GM23338 (cell line): ENCODE results near the gene GATAD2A. TPM values are rescaled to one million over a fixed set of nuclear protein-coding genes. Genes with fewer than 3 reads are reported as not detected.

Experiments
- ATAC-seq: fragments of 200-7000 bp; cut with Tn5 transposase; 3 replicates; pipeline ENCODE4 v1.9.1; 2020
- DNase-seq: peaks from one replicate; pipeline ENCODE4 v3.0.0-alpha.2; 2015; ENCODE audit warnings: low spot score
- H2AFZ ChIP-seq: fragments of 200-600 bp; sonication (generic); 2 replicates; pipeline ENCODE4 v1.8.0; 2016; ENCODE audit warnings: antibody characterized with exemption, mild to moderate bottlenecking, moderate library complexity
- H3F3A ChIP-seq: fragments of 200-600 bp; sonication (generic); replicated peaks from 2 replicates; pipeline ENCODE4 v1.8.0; 2017; ENCODE audit warnings: antibody characterized with exemption, mixed run types, low read depth
- H3K27ac ChIP-seq: fragments of 200-600 bp; sonication (generic); 2 replicates; pipeline ENCODE4 v1.6.1; 2016; ENCODE audit warnings: low read depth
- H3K27me3 ChIP-seq: fragments of 200-600 bp; sonication (generic); 2 replicates; pipeline ENCODE4 v1.8.0; 2016; ENCODE audit warnings: mild to moderate bottlenecking, mixed run types, moderate library complexity; ENCODE audit not compliant: insufficient read depth
- H3K36me3 ChIP-seq: fragments of 200-600 bp; sonication (generic); 2 replicates; pipeline ENCODE4 v1.8.0; 2016; ENCODE audit warnings: mild to moderate bottlenecking; ENCODE audit not compliant: insufficient read depth
- H3K4me1 ChIP-seq: fragments of 200-600 bp; sonication (generic); 2 replicates; pipeline ENCODE4 v1.8.0; 2016; ENCODE audit warnings: mild to moderate bottlenecking, moderate library complexity; ENCODE audit not compliant: insufficient read depth
- H3K4me2 ChIP-seq: fragments of 200-600 bp; sonication (generic); 2 replicates; pipeline ENCODE4 v1.7.1; 2017; ENCODE audit warnings: mixed run types
- H3K4me3 ChIP-seq: fragments of 200-600 bp; sonication (generic); 2 replicates; pipeline ENCODE4 v1.6.1; 2016; ENCODE audit warnings: mixed run types
- H3K79me2 ChIP-seq: fragments of 200-600 bp; sonication (generic); replicated peaks from 2 replicates; pipeline ENCODE4 v1.8.0; 2017; ENCODE audit warnings: mild to moderate bottlenecking; ENCODE audit not compliant: insufficient read depth
- H3K9me2 ChIP-seq: fragments of 200-600 bp; sonication (generic); 2 replicates; pipeline ENCODE4 v1.8.0; 2017; ENCODE audit not compliant: insufficient read depth
- H4K20me1 ChIP-seq: fragments of 200-600 bp; sonication (generic); replicated peaks from 2 replicates; pipeline ENCODE4 v1.8.0; 2017; ENCODE audit warnings: mild to moderate bottlenecking; ENCODE audit not compliant: insufficient read depth
- H3K27ac Mint-ChIP-seq: 2 replicates; pipeline ENCODE4 v1.8.0; 2020; ENCODE audit warnings: inconsistent platforms, mild to moderate bottlenecking, moderate library complexity, mixed read lengths
- H3K27me3 Mint-ChIP-seq: 3 replicates; pipeline ENCODE4 v1.8.0; 2022; ENCODE audit warnings: low read depth, mild to moderate bottlenecking, moderate library complexity, mixed read lengths, inconsistent platforms; ENCODE audit not compliant: insufficient read depth, poor library complexity
- H3K36me3 Mint-ChIP-seq: 3 replicates; pipeline ENCODE4 v1.8.0; 2021; ENCODE audit warnings: low read depth, mild to moderate bottlenecking, inconsistent platforms, moderate library complexity, mixed read lengths
- H3K4me1 Mint-ChIP-seq: 3 replicates; pipeline ENCODE4 v1.8.0; 2020; ENCODE audit warnings: mild to moderate bottlenecking, inconsistent platforms, mixed read lengths
- H3K4me3 Mint-ChIP-seq: 3 replicates; pipeline ENCODE4 v1.8.0; 2021; ENCODE audit warnings: moderate library complexity, mild to moderate bottlenecking, inconsistent platforms, mixed read lengths
- H3K9me3 Mint-ChIP-seq: 3 replicates; pipeline ENCODE4 v1.8.0; 2020; ENCODE audit warnings: moderate library complexity, mild to moderate bottlenecking, inconsistent platforms, mixed read lengths
- CREB1 ChIP-seq: fragments of 250-450 bp; sonication (Bioruptor Pico); IDR thresholded peaks from 2 replicates; pipeline ENCODE4 v1.5.0; 2020; ENCODE audit warnings: low read depth, mild to moderate bottlenecking, moderate library complexity
- EZH2 ChIP-seq: fragments of 200-600 bp; sonication (generic); IDR thresholded peaks from one replicate; pipeline ENCODE4 v1.8.0; 2017; ENCODE audit warnings: antibody characterized with exemption, mild to moderate bottlenecking, low read depth; ENCODE audit not compliant: unreplicated experiment
- EZH2phosphoT487 ChIP-seq: fragments of 200-600 bp; sonication (generic); IDR thresholded peaks from one replicate; pipeline ENCODE4 v1.8.1; 2018; ENCODE audit warnings: antibody characterized with exemption; ENCODE audit not compliant: unreplicated experiment
- JUNB ChIP-seq: IDR thresholded peaks from one replicate; pipeline ENCODE4 v1.6.1; 2016; ENCODE audit warnings: antibody characterized with exemption; ENCODE audit not compliant: unreplicated experiment
- NANOG ChIP-seq: IDR thresholded peaks from 2 replicates; pipeline ENCODE4 v1.6.1; 2016; ENCODE audit warnings: antibody characterized with exemption, borderline replicate concordance
- POLR2AphosphoS5 ChIP-seq: IDR thresholded peaks from 2 replicates; pipeline ENCODE4 v1.6.1; 2016; ENCODE audit warnings: antibody characterized with exemption, low read depth
- STAT1 ChIP-seq: IDR thresholded peaks from one replicate; pipeline ENCODE4 v1.6.1; 2016; ENCODE audit warnings: antibody characterized with exemption; ENCODE audit not compliant: unreplicated experiment
- ZNF114 ChIP-seq: fragments of 250-450 bp; sonication (Bioruptor Pico); IDR thresholded peaks from 2 replicates; pipeline ENCODE4 v1.5.0; 2020; ENCODE audit warnings: mild to moderate bottlenecking, moderate library complexity
- ZNF331 ChIP-seq: fragments of 250-450 bp; sonication (Bioruptor Pico); IDR thresholded peaks from 2 replicates; pipeline ENCODE4 v1.5.0; 2020; ENCODE audit warnings: low read depth, mild to moderate bottlenecking, moderate library complexity
- polyA plus RNA-seq: library from polyadenylated mRNA; unstranded; fragments of >200 nt; fragmentation: Nextera tagmentation; extraction: Ambion mirVana; gene quantifications from 2 replicates; pipeline ENCODE4 v1.2.1, GENCODE V29; 2016
- total RNA-seq: library from RNA; depleted of rRNA; stranded (reverse); fragments of >200 nt; shearing (Covaris generic); gene quantifications from 2 replicates; pipeline ENCODE4 v1.2.3, GENCODE V29; 2014
- TF ChIP-seq, protein P1 (sequence below), 2 experiments: fragments of 200-600 bp in 1 of 2; sonication (generic) in 1 of 2; conservative IDR thresholded peaks; 2 replicates each; pipeline versions ENCODE4 v1.5.1 to v1.6.1; 2016 to 2017; ENCODE audit warnings: antibody characterized with exemption in 2 of 2, low read depth in 2 of 2, mild to moderate bottlenecking in 2 of 2, moderate library complexity in 1 of 2
- TF ChIP-seq, protein P2 (sequence below): IDR thresholded peaks from 2 replicates; pipeline ENCODE4 v1.6.1; 2016; ENCODE audit warnings: antibody characterized with exemption
- TF ChIP-seq, protein P3 (sequence below): fragments of 250-450 bp; sonication (Bioruptor Pico); IDR thresholded peaks from 2 replicates; pipeline ENCODE4 v1.5.0; 2020; ENCODE audit warnings: mild to moderate bottlenecking, moderate library complexity
- TF ChIP-seq, protein P4 (sequence below): IDR thresholded peaks from one replicate; pipeline ENCODE4 v1.6.1; 2018; ENCODE audit warnings: antibody characterized with exemption; ENCODE audit not compliant: unreplicated experiment

GATAD2A gene
- total and polyA plus RNA-seq, 2 experiments from 2014 or later: 40.0 to 151 TPM

DNA sequence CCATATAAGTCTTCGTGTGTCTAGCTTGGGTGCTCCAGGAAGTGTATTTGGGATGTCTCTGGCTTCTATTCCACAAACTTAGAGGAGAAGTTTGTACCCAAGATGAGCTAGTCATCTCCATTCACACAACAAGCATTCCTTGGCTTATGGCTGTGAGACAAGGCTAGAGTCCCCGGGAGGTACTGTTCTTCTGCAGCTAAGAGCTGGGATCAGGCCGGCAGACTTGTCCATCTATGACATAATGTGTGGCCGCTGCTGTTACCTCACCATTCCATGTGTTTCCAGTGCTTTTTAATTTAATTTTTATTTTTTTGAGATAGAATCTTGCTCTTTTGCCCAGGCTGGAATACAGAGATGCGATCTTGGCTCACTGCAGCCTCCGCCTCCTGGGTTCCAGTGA, 20.7 kb downstream of the GATAD2A start:
- no peak overlapping the region for H3K4me3 ChIP-seq
- H3K4me1 ChIP-seq: peaks cover 33% of the 10 kb centered on the region
- H3K27me3 ChIP-seq: no peaks in the 10 kb centered on the region
- TF ChIP-seq, protein P1, sequence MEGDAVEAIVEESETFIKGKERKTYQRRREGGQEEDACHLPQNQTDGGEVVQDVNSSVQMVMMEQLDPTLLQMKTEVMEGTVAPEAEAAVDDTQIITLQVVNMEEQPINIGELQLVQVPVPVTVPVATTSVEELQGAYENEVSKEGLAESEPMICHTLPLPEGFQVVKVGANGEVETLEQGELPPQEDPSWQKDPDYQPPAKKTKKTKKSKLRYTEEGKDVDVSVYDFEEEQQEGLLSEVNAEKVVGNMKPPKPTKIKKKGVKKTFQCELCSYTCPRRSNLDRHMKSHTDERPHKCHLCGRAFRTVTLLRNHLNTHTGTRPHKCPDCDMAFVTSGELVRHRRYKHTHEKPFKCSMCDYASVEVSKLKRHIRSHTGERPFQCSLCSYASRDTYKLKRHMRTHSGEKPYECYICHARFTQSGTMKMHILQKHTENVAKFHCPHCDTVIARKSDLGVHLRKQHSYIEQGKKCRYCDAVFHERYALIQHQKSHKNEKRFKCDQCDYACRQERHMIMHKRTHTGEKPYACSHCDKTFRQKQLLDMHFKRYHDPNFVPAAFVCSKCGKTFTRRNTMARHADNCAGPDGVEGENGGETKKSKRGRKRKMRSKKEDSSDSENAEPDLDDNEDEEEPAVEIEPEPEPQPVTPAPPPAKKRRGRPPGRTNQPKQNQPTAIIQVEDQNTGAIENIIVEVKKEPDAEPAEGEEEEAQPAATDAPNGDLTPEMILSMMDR (conservative IDR thresholded peaks at IDR 0.05; ENCODE audit: low read depth in 2 of 2): no peak
- TF ChIP-seq, protein P2, sequence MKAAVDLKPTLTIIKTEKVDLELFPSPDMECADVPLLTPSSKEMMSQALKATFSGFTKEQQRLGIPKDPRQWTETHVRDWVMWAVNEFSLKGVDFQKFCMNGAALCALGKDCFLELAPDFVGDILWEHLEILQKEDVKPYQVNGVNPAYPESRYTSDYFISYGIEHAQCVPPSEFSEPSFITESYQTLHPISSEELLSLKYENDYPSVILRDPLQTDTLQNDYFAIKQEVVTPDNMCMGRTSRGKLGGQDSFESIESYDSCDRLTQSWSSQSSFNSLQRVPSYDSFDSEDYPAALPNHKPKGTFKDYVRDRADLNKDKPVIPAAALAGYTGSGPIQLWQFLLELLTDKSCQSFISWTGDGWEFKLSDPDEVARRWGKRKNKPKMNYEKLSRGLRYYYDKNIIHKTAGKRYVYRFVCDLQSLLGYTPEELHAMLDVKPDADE: no peak
- TF ChIP-seq CREB1 (CRISPR knock-in tag): no peak
- TF ChIP-seq, protein P3, sequence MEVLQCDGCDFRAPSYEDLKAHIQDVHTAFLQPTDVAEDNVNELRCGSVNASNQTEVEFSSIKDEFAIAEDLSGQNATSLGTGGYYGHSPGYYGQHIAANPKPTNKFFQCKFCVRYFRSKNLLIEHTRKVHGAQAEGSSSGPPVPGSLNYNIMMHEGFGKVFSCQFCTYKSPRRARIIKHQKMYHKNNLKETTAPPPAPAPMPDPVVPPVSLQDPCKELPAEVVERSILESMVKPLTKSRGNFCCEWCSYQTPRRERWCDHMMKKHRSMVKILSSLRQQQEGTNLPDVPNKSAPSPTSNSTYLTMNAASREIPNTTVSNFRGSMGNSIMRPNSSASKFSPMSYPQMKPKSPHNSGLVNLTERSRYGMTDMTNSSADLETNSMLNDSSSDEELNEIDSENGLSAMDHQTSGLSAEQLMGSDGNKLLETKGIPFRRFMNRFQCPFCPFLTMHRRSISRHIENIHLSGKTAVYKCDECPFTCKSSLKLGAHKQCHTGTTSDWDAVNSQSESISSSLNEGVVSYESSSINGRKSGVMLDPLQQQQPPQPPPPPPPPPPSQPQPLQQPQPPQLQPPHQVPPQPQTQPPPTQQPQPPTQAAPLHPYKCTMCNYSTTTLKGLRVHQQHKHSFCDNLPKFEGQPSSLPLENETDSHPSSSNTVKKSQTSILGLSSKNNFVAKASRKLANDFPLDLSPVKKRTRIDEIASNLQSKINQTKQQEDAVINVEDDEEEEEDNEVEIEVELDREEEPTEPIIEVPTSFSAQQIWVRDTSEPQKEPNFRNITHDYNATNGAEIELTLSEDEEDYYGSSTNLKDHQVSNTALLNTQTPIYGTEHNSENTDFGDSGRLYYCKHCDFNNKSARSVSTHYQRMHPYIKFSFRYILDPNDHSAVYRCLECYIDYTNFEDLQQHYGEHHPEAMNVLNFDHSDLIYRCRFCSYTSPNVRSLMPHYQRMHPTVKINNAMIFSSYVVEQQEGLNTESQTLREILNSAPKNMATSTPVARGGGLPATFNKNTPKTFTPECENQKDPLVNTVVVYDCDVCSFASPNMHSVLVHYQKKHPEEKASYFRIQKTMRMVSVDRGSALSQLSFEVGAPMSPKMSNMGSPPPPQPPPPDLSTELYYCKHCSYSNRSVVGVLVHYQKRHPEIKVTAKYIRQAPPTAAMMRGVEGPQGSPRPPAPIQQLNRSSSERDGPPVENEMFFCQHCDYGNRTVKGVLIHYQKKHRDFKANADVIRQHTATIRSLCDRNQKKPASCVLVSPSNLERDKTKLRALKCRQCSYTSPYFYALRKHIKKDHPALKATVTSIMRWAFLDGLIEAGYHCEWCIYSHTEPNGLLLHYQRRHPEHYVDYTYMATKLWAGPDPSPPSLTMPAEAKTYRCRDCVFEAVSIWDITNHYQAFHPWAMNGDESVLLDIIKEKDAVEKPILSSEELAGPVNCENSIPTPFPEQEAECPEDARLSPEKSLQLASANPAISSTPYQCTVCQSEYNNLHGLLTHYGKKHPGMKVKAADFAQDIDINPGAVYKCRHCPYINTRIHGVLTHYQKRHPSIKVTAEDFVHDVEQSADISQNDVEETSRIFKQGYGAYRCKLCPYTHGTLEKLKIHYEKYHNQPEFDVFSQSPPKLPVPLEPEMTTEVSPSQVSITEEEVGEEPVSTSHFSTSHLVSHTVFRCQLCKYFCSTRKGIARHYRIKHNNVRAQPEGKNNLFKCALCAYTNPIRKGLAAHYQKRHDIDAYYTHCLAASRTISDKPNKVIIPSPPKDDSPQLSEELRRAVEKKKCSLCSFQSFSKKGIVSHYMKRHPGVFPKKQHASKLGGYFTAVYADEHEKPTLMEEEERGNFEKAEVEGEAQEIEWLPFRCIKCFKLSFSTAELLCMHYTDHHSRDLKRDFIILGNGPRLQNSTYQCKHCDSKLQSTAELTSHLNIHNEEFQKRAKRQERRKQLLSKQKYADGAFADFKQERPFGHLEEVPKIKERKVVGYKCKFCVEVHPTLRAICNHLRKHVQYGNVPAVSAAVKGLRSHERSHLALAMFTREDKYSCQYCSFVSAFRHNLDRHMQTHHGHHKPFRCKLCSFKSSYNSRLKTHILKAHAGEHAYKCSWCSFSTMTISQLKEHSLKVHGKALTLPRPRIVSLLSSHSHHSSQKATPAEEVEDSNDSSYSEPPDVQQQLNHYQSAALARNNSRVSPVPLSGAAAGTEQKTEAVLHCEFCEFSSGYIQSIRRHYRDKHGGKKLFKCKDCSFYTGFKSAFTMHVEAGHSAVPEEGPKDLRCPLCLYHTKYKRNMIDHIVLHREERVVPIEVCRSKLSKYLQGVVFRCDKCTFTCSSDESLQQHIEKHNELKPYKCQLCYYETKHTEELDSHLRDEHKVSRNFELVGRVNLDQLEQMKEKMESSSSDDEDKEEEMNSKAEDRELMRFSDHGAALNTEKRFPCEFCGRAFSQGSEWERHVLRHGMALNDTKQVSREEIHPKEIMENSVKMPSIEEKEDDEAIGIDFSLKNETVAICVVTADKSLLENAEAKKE (CRISPR knock-in tag): no peak
- no peak for TF ChIP-seq POLR2AphosphoS5
- TF ChIP-seq, protein P4, sequence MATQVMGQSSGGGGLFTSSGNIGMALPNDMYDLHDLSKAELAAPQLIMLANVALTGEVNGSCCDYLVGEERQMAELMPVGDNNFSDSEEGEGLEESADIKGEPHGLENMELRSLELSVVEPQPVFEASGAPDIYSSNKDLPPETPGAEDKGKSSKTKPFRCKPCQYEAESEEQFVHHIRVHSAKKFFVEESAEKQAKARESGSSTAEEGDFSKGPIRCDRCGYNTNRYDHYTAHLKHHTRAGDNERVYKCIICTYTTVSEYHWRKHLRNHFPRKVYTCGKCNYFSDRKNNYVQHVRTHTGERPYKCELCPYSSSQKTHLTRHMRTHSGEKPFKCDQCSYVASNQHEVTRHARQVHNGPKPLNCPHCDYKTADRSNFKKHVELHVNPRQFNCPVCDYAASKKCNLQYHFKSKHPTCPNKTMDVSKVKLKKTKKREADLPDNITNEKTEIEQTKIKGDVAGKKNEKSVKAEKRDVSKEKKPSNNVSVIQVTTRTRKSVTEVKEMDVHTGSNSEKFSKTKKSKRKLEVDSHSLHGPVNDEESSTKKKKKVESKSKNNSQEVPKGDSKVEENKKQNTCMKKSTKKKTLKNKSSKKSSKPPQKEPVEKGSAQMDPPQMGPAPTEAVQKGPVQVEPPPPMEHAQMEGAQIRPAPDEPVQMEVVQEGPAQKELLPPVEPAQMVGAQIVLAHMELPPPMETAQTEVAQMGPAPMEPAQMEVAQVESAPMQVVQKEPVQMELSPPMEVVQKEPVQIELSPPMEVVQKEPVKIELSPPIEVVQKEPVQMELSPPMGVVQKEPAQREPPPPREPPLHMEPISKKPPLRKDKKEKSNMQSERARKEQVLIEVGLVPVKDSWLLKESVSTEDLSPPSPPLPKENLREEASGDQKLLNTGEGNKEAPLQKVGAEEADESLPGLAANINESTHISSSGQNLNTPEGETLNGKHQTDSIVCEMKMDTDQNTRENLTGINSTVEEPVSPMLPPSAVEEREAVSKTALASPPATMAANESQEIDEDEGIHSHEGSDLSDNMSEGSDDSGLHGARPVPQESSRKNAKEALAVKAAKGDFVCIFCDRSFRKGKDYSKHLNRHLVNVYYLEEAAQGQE: no peak
- TF ChIP-seq JUNB: no peak
- TF ChIP-seq ZNF114 (CRISPR knock-in tag): no peak
- no peak for TF ChIP-seq STAT1
- TF ChIP-seq EZH2phosphoT487: no peak
- no peak for TF ChIP-seq EZH2
- no peak for TF ChIP-seq NANOG
- no peak for TF ChIP-seq ZNF331 (CRISPR knock-in tag)
- ATAC-seq: no peak
- Mint-ChIP-seq H3K4me1 (peaks cover 50% of the 10 kb centered on the region), H3K27me3 (peaks cover 12% of the 10 kb centered on the region), H3K4me3 (no peak overlapping the region), H3K36me3 (peaks cover 8% of the 10 kb centered on the region; the same call in 1 of the 3 replicates), H3K27ac (no peak overlapping the region; the same call in 1 of the 2 replicates), H3K9me3 (no peaks in the 10 kb centered on the region)
- peaks cover 92% of the 10 kb centered on the region for H4K20me1 ChIP-seq
- H3F3A ChIP-seq: 0 out of 2 replicates have a peak, but pooled peaks cover 8% of the 10 kb centered on the region
- H2AFZ ChIP-seq: no peak overlapping the region
- H3K4me2 ChIP-seq: 0 out of 2 replicates have a peak overlapping the region, but pooled peaks have one; percentile 26
- no peak for DNase-seq
- H3K36me3 ChIP-seq: no peaks in the 10 kb centered on the region
- H3K9me2 ChIP-seq: no peaks in the 10 kb centered on the region
- peaks cover 100% of the 10 kb centered on the region for H3K79me2 ChIP-seq
- H3K27ac ChIP-seq: no peak overlapping the region
